Cardiac muscle cell (in vitro differentiated cells and primary cell): ENCODE data around the gene NFATC2. TPM values are rescaled to one million over a fixed set of nuclear protein-coding genes. Genes with fewer than 3 reads are reported as not detected.

Experiments
- DNase-seq, 2 donors: peaks; one replicate each; pipeline versions ENCODE4 v3.0.0 to v3.0.0-alpha.2; 2010 to 2017; ENCODE audit warnings: low read depth in 1 of 2, low spot score in 1 of 2
- H3K27ac ChIP-seq: fragments of 200-600 bp; sonication (generic); 2 replicates; pipeline ENCODE4 v1.5.1; 2016
- H3K27me3 ChIP-seq: fragments of 200-600 bp; sonication (generic); 2 replicates; pipeline ENCODE4 v1.6.0; 2016; ENCODE audit warnings: control low read depth
- H3K36me3 ChIP-seq: fragments of 200-600 bp; sonication (generic); 2 replicates; pipeline ENCODE4 v1.5.1; 2016; ENCODE audit warnings: control low read depth
- H3K4me1 ChIP-seq: fragments of 200-600 bp; sonication (generic); 2 replicates; pipeline ENCODE4 v1.8.1; 2017; ENCODE audit warnings: low read depth, mild to moderate bottlenecking, mixed run types
- H3K4me3 ChIP-seq: fragments of 200-600 bp; sonication (generic); 2 replicates; pipeline ENCODE4 v1.5.1; 2016; ENCODE audit warnings: mild to moderate bottlenecking
- H3K9me3 ChIP-seq: fragments of 200-600 bp; sonication (generic); 2 replicates; pipeline ENCODE4 v1.5.1; 2017; ENCODE audit warnings: low read depth, mild to moderate bottlenecking, control low read depth
- polyA plus RNA-seq: library from polyadenylated mRNA; unstranded; fragments of >200 nt; fragmentation: Nextera tagmentation; extraction: Ambion mirVana; gene quantifications from 2 replicates; pipeline ENCODE4 v1.2.1, GENCODE V29; 2016
- total RNA-seq: library from RNA; depleted of rRNA; stranded (reverse); fragments of >200 nt; gene quantifications from 2 replicates; pipeline ENCODE4 v1.2.3, GENCODE V29; 2016
- TF ChIP-seq, protein P1 (sequence below): IDR thresholded peaks from 2 replicates; pipeline ENCODE4 v1.5.1; 2012; ENCODE audit warnings: low read depth, mild to moderate bottlenecking, low read length

The NFATC2 gene
- total and polyA plus RNA-seq, 2 experiments from 2014 or later, result 5.8 to 17.0 TPM

DNA sequence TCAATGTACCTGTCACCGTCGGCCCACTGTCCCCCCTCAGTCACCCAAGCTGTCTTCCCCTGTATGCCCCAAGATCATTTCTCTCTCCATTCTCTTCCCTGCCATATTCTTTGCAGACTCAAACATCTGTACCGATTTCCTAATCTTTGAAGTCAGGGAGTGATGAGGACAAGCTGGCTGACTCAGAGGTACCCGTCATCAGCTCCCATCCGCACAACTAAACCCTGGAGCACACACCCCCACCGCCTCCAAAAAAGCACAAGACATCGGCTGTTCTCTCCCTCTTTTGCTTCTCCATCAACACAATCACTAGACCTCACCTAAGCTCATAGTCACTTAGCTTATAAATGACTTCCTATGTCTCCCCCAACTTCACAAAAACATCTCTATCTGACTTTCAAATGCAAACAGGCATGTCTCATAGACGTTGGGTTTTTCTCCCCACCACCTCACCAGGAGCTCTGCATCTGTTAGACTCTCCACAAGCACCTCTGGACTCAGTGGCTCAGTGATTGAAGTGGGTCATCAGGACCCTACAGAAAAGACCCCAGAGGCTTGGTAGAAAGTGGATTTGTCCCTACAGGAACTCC lies 11.5 kb upstream of the NFATC2 start:
- Histone ChIP-seq H3K36me3 (no peaks in the 10 kb centered on the region), H3K27me3 (no peaks in the 10 kb centered on the region), H3K27ac (no peak overlapping the region), H3K4me1 (no peaks in the 10 kb centered on the region), H3K4me3 (no peak overlapping the region), H3K9me3 (no peaks in the 10 kb centered on the region)
- DNase-seq, result peak in 1 of 2 donors; percentile 49
- TF ChIP-seq, protein P1, sequence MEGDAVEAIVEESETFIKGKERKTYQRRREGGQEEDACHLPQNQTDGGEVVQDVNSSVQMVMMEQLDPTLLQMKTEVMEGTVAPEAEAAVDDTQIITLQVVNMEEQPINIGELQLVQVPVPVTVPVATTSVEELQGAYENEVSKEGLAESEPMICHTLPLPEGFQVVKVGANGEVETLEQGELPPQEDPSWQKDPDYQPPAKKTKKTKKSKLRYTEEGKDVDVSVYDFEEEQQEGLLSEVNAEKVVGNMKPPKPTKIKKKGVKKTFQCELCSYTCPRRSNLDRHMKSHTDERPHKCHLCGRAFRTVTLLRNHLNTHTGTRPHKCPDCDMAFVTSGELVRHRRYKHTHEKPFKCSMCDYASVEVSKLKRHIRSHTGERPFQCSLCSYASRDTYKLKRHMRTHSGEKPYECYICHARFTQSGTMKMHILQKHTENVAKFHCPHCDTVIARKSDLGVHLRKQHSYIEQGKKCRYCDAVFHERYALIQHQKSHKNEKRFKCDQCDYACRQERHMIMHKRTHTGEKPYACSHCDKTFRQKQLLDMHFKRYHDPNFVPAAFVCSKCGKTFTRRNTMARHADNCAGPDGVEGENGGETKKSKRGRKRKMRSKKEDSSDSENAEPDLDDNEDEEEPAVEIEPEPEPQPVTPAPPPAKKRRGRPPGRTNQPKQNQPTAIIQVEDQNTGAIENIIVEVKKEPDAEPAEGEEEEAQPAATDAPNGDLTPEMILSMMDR, result no peak

DNA sequence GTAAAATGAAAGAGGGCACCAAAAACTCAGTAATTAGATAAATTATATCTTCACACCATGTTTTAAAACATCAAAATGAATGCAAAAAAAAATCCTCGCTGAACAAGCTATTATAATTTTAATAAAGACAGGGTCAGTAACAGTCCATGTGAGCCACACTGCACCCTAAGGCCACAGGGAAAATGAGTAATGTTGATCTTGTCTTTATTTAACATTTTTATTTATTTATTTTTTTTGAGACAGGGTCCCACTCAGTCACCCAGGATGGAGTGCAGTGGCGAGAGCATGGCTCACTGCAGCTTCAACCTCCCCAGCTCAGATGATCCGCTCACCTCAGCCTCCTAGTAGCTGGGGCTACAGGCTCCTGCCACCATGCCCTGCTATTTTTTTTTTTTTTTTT lies 8.7 kb upstream of the NFATC2 start:
- Histone ChIP-seq H3K27ac (no peak overlapping the region), H3K27me3 (no peaks in the 10 kb centered on the region), H3K36me3 (no peaks in the 10 kb centered on the region), H3K4me3 (no peak overlapping the region), H3K9me3 (no peaks in the 10 kb centered on the region), H3K4me1 (peaks cover 11% of the 10 kb centered on the region)
- TF ChIP-seq, protein P1, result no peak
- DNase-seq, result no peak

DNA sequence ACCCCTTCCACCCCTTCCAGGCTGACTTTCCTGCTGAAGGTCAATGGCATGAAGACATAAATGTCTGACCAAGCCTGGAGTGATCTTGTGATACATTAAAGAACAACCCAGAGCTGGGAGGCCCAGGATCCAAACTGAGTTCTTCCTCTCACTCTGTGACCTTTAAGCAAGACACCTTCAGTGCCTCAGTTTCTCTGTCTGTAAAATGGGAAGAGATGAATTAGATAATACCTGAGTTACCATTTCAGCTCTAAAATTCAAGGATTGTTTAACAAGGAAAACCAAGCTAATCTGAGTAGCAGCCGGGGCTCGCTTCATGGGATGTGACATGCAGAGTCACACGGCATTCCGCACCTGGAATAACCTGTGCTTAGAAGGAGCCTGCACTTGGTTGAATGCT lies 7.0 kb upstream of the NFATC2 start:
- Histone ChIP-seq H3K9me3 (no peaks in the 10 kb centered on the region), H3K4me3 (no peak overlapping the region), H3K27ac (no peak overlapping the region)

DNA sequence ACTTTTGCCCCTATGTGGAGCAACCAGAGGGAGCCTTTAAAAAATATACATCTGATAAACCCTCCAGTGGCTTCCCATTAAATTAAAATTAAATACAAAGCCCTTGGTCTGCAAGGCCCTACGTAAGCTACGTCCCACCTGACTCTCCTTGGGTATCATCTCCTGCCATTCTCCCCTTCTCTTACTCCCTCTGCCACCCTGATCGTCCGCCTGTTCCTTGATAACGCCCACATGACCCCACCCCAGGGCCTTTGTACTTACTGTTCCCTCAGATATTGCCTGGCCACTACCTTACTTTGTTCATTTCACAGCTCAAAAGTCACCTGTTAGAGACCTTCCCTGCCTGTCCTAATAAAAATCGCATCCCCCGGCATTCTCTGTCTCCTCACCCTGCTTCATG lies 5.4 kb upstream of the NFATC2 start:
- no peaks in the 10 kb centered on the region for H3K27me3 ChIP-seq

More for the DNA sequence above, 7.0 kb upstream of the NFATC2 start:
- Histone ChIP-seq H3K4me1 (peaks cover 14% of the 10 kb centered on the region), H3K27me3 (no peaks in the 10 kb centered on the region), H3K36me3 (no peaks in the 10 kb centered on the region)
- TF ChIP-seq, protein P1, result no peak
- DNase-seq, result no peak

DNA sequence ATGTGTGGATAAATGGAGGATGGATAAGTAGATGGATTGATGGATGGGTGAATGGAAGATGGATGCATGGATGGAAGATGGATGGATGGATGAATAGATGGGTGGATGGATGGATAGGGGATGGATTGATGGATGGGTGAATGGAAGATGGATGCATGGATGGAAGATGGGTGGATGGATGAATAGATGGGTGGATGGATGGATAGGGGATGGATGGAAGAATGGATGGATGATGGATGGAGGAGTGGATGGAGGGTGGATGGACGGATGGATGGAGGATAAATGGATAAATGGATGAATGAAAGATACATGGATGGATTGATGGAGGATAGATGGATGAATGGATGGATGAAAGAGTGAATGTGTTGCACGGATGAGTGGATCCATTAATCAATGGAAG lies 3.0 kb upstream of the NFATC2 start:
- no peaks in the 10 kb centered on the region for H3K36me3 ChIP-seq
- peaks cover 24% of the 10 kb centered on the region for H3K4me1 ChIP-seq
- no peak for DNase-seq
- H3K27ac ChIP-seq, result no peak overlapping the region
- TF ChIP-seq, protein P1, result no peak
- no peaks in the 10 kb centered on the region for H3K27me3 ChIP-seq
- H3K9me3 ChIP-seq, result no peaks in the 10 kb centered on the region
- no peak overlapping the region for H3K4me3 ChIP-seq

More for the DNA sequence above, 5.4 kb upstream of the NFATC2 start:
- Histone ChIP-seq H3K27ac (no peak overlapping the region), H3K36me3 (no peaks in the 10 kb centered on the region), H3K4me3 (no peak overlapping the region), H3K4me1 (peaks cover 18% of the 10 kb centered on the region), H3K9me3 (no peaks in the 10 kb centered on the region)
- TF ChIP-seq, protein P1, result no peak
- no peak for DNase-seq
